ENCODE results near the gene TM9SF1. TPM values are rescaled to one million over a fixed set of nuclear protein-coding genes. Genes with fewer than 3 reads are reported as not detected.

The TM9SF1 gene
- total and polyA plus RNA-seq, 2 of the 13 experiments (the other 11 are each of a cell fraction or from before 2014, with no cell fraction given), result 83.2 to 110 TPM

- peak; percentile 77; the same call in 1 of the 2 replicates for TF ChIP-seq NR0B2 (CRISPR knock-in tag; IDR thresholded peaks at IDR 0.05)
- no peak for TF ChIP-seq KAT2B (IDR thresholded peaks at IDR 0.05; ENCODE audit: borderline replicate concordance, low read depth, low read length)
- TF ChIP-seq ZNF263 (CRISPR knock-in tag; IDR thresholded peaks at IDR 0.05), result peak; percentile 80
- peak; percentile 87 for TF ChIP-seq TEF (CRISPR knock-in tag; IDR thresholded peaks at IDR 0.05)
- peak; percentile 96 for TF ChIP-seq CREM (IDR thresholded peaks at IDR 0.05)
- no peak for TF ChIP-seq CREM (CRISPR knock-in tag; IDR thresholded peaks at IDR 0.05)
- peak; percentile 85 for TF ChIP-seq JUND (CRISPR knock-in tag; IDR thresholded peaks at IDR 0.05)
- TF ChIP-seq ZNF709 (CRISPR knock-in tag; IDR thresholded peaks at IDR 0.05), result peak; percentile 99
- peak; percentile 100 for TF ChIP-seq RBFOX2 (IDR thresholded peaks at IDR 0.05; ENCODE audit: low read depth, low read length)
- TF ChIP-seq ZNF556 (CRISPR knock-in tag; IDR thresholded peaks at IDR 0.05; ENCODE audit: borderline replicate concordance), result peak; percentile 95
- TF ChIP-seq, protein P1, sequence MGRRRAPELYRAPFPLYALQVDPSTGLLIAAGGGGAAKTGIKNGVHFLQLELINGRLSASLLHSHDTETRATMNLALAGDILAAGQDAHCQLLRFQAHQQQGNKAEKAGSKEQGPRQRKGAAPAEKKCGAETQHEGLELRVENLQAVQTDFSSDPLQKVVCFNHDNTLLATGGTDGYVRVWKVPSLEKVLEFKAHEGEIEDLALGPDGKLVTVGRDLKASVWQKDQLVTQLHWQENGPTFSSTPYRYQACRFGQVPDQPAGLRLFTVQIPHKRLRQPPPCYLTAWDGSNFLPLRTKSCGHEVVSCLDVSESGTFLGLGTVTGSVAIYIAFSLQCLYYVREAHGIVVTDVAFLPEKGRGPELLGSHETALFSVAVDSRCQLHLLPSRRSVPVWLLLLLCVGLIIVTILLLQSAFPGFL (CRISPR knock-in tag; IDR thresholded peaks at IDR 0.05), result peak; percentile 97
- no peak for TF ChIP-seq ZNF615 (CRISPR knock-in tag; IDR thresholded peaks at IDR 0.05; ENCODE audit: borderline replicate concordance)
- TF ChIP-seq ZZZ3 (CRISPR knock-in tag; IDR thresholded peaks at IDR 0.05; ENCODE audit: borderline replicate concordance), result peak; percentile 99
- TF ChIP-seq, protein P2, sequence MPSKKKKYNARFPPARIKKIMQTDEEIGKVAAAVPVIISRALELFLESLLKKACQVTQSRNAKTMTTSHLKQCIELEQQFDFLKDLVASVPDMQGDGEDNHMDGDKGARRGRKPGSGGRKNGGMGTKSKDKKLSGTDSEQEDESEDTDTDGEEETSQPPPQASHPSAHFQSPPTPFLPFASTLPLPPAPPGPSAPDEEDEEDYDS (CRISPR knock-in tag; IDR thresholded peaks at IDR 0.05), result peak; percentile 87
- TF ChIP-seq ZNF609 (CRISPR knock-in tag; IDR thresholded peaks at IDR 0.05; ENCODE audit: borderline replicate concordance), result peak; percentile 83
- TF ChIP-seq ZBTB26 (CRISPR knock-in tag; IDR thresholded peaks at IDR 0.05; ENCODE audit: borderline replicate concordance), result peak; percentile 51
- peak; percentile 88 for TF ChIP-seq HNRNPUL1 (IDR thresholded peaks at IDR 0.05; ENCODE audit: low read depth, low read length)
- peak; percentile 99 for TF ChIP-seq THAP8 (CRISPR knock-in tag; IDR thresholded peaks at IDR 0.05; ENCODE audit: borderline replicate concordance)
- 0 out of 2 replicates have a peak, but pooled peaks have one; percentile 64 for TF ChIP-seq ZBTB21 (CRISPR knock-in tag; IDR thresholded peaks at IDR 0.05)
Measured at GRCh38 chr14:24195186-24196070, at the start of gene TM9SF1 (continued).
